Subcutaneous adipose tissue (tissue), 4 donors: ENCODE data around the gene TMEM47. TPM values are rescaled to one million over a fixed set of nuclear protein-coding genes. Genes with fewer than 3 reads are reported as not detected.

ENCODE experiments used
- CTCF ChIP-seq: fragments of 450-650 bp; IDR thresholded peaks from one replicate; pipeline ENCODE4 v1.5.1; 2016; ENCODE audit warnings: low read depth, mild to moderate bottlenecking, control low read depth, antibody characterized with exemption, moderate library complexity
- total RNA-seq, 4 donors: library from RNA; depleted of rRNA; stranded (reverse); fragments of >200 nt; gene quantifications; one replicate each; pipeline ENCODE4 v1.1.0, GENCODE V29; 2016

Gene TMEM47
- total RNA-seq, 4 donors from 2014 or later = 31.1 to 56.1 (median 46.3) TPM

GRCh38 chrX:34629572-34629971 is 27.5 kb downstream of the TMEM47 start:
- TF ChIP-seq CTCF = no peak

GRCh38 chrX:34624416-34624815 is 32.7 kb downstream of the TMEM47 start:
- no peak for TF ChIP-seq CTCF

GRCh38 chrX:34619920-34620319 is 37.2 kb downstream of the TMEM47 start:
- TF ChIP-seq CTCF = no peak

- TF ChIP-seq CTCF = no peak
Measured at GRCh38 chrX:34612036-34612435, 45.0 kb downstream of the TMEM47 start.

- no peak for TF ChIP-seq CTCF
Measured at GRCh38 chrX:34598362-34598761, 58.7 kb downstream of the TMEM47 start.

- TF ChIP-seq CTCF = no peak
Measured at GRCh38 chrX:34586936-34587335, 70.1 kb downstream of the TMEM47 start.

- TF ChIP-seq CTCF = no peak
Measured at GRCh38 chrX:34586346-34586911, 70.7 kb downstream of the TMEM47 start.

- no peak for TF ChIP-seq CTCF
Measured at GRCh38 chrX:34585561-34585960, 71.5 kb downstream of the TMEM47 start.
